ENCODE data around the gene B3GALT4. TPM values are rescaled to one million over a fixed set of nuclear protein-coding genes. Genes with fewer than 3 reads are reported as not detected.

Gene B3GALT4
- total RNA-seq = 5.1 and 6.5 TPM in 2 replicates

- peak within 1 kb of the TSS; percentile 98 for H3K4me3 Mint-ChIP-seq (ENCODE audit: low read depth)
- peaks cover 35% of the 10 kb centered on the region for H3K4me1 Mint-ChIP-seq (ENCODE audit: low read depth)
- no peaks in the 10 kb centered on the region for H3K27me3 Mint-ChIP-seq (ENCODE audit: low read depth)
- peak within 1 kb of the TSS; percentile 89 for H3K27ac Mint-ChIP-seq
- H3K36me3 Mint-ChIP-seq (ENCODE audit: low read depth) = peaks cover 74% of the 10 kb centered on the region
- intact Hi-C loops (cut with micrococcal nuclease) = loop anchor here (1.0 to 10.0 kb wide), 5 partner anchors 12 to 1115 kb away; partner anchors contain the start of genes NUDT3, PFDN6, RGL2 and SYNGAP1
- DNase-seq (ENCODE audit: low spot score) = peak; percentile 73
- no peaks in the 10 kb centered on the region for H3K9me3 Mint-ChIP-seq
These were observed at the start of gene B3GALT4 for GRCh38 chr6:33276864-33277662. TSS of gene B3GALT4 (plus strand) at chr6:33277123. CDS start at chr6:33277420, 297 bp downstream.

- intact Hi-C loops (cut with micrococcal nuclease) = no loop called here
- H3K4me3 Mint-ChIP-seq (ENCODE audit: low read depth) = no peak overlapping the region
- peaks cover 43% of the 10 kb centered on the region for H3K27me3 Mint-ChIP-seq (ENCODE audit: low read depth)
- no peak overlapping the region for H3K27ac Mint-ChIP-seq
- peaks cover 2% of the 10 kb centered on the region for H3K4me1 Mint-ChIP-seq (ENCODE audit: low read depth)
- no peak for DNase-seq (ENCODE audit: low spot score)
- H3K36me3 Mint-ChIP-seq (ENCODE audit: low read depth) = no peaks in the 10 kb centered on the region
- no peaks in the 10 kb centered on the region for H3K9me3 Mint-ChIP-seq
These were observed 41.7 kb upstream of the B3GALT4 start for GRCh38 chr6:33235221-33235634.

GRCh38 chr6:33236328-33236727 is 40.6 kb upstream of the B3GALT4 start:
- intact Hi-C loops (cut with micrococcal nuclease) = no loop called here

GRCh38 chr6:33236852-33237251 is 40.1 kb upstream of the B3GALT4 start:
- Mint-ChIP-seq H3K27me3 (ENCODE audit: low read depth) (peaks cover 39% of the 10 kb centered on the region), H3K4me3 (ENCODE audit: low read depth) (no peak overlapping the region), H3K4me1 (ENCODE audit: low read depth) (peaks cover 6% of the 10 kb centered on the region), H3K36me3 (ENCODE audit: low read depth) (no peaks in the 10 kb centered on the region), H3K27ac (no peak overlapping the region), H3K9me3 (no peaks in the 10 kb centered on the region)
- no peak for DNase-seq (ENCODE audit: low spot score)
- intact Hi-C loops (cut with micrococcal nuclease) = no loop called here

More at GRCh38 chr6:33236328-33236727, 40.6 kb upstream of the B3GALT4 start:
- no peak for DNase-seq (ENCODE audit: low spot score)
- Mint-ChIP-seq H3K4me1 (ENCODE audit: low read depth) (peaks cover 4% of the 10 kb centered on the region), H3K9me3 (no peaks in the 10 kb centered on the region), H3K4me3 (ENCODE audit: low read depth) (no peak overlapping the region), H3K27ac (no peak overlapping the region), H3K36me3 (ENCODE audit: low read depth) (no peaks in the 10 kb centered on the region), H3K27me3 (ENCODE audit: low read depth) (peaks cover 43% of the 10 kb centered on the region)

- intact Hi-C loops (cut with micrococcal nuclease) = no loop called here
- no peak overlapping the region for H3K27ac Mint-ChIP-seq
- H3K9me3 Mint-ChIP-seq = no peaks in the 10 kb centered on the region
- peaks cover 37% of the 10 kb centered on the region for H3K27me3 Mint-ChIP-seq (ENCODE audit: low read depth)
- no peak for DNase-seq (ENCODE audit: low spot score)
- H3K36me3 Mint-ChIP-seq (ENCODE audit: low read depth) = no peaks in the 10 kb centered on the region
- H3K4me3 Mint-ChIP-seq (ENCODE audit: low read depth) = no peak overlapping the region
- H3K4me1 Mint-ChIP-seq (ENCODE audit: low read depth) = peaks cover 12% of the 10 kb centered on the region
These were observed 39.2 kb upstream of the B3GALT4 start for GRCh38 chr6:33237741-33238140.

GRCh38 chr6:33241968-33242367 is 35.0 kb upstream of the B3GALT4 start:
- H3K9me3 Mint-ChIP-seq = no peaks in the 10 kb centered on the region
- H3K27me3 Mint-ChIP-seq (ENCODE audit: low read depth) = peaks cover 17% of the 10 kb centered on the region
- peaks cover 13% of the 10 kb centered on the region for H3K4me1 Mint-ChIP-seq (ENCODE audit: low read depth)
- H3K4me3 Mint-ChIP-seq (ENCODE audit: low read depth) = no peak overlapping the region
- peak overlapping the region; percentile 28 for H3K27ac Mint-ChIP-seq
- H3K36me3 Mint-ChIP-seq (ENCODE audit: low read depth) = no peaks in the 10 kb centered on the region
- DNase-seq (ENCODE audit: low spot score) = no peak
- intact Hi-C loops (cut with micrococcal nuclease) = no loop called here

- intact Hi-C loops (cut with micrococcal nuclease) = no loop called here
- peaks cover 15% of the 10 kb centered on the region for H3K27me3 Mint-ChIP-seq (ENCODE audit: low read depth)
- no peak overlapping the region for H3K4me3 Mint-ChIP-seq (ENCODE audit: low read depth)
- no peaks in the 10 kb centered on the region for H3K9me3 Mint-ChIP-seq
- no peak overlapping the region for H3K27ac Mint-ChIP-seq
- peaks cover 15% of the 10 kb centered on the region for H3K4me1 Mint-ChIP-seq (ENCODE audit: low read depth)
- no peaks in the 10 kb centered on the region for H3K36me3 Mint-ChIP-seq (ENCODE audit: low read depth)
- DNase-seq (ENCODE audit: low spot score) = no peak
These were observed 33.4 kb upstream of the B3GALT4 start for GRCh38 chr6:33243476-33243875.

GRCh38 chr6:33247977-33248642 is 28.8 kb upstream of the B3GALT4 start:
- peaks cover 34% of the 10 kb centered on the region for H3K4me1 Mint-ChIP-seq (ENCODE audit: low read depth)
- H3K27me3 Mint-ChIP-seq (ENCODE audit: low read depth) = peaks cover 3% of the 10 kb centered on the region
- intact Hi-C loops (cut with micrococcal nuclease) = loop anchor here (1.0 to 2.0 kb wide), 3 partner anchors 65 to 129 kb away; no protein-coding TSS in a partner anchor
- peak overlapping the region; percentile 88 for H3K4me3 Mint-ChIP-seq (ENCODE audit: low read depth)
- peaks cover 33% of the 10 kb centered on the region for H3K36me3 Mint-ChIP-seq (ENCODE audit: low read depth)
- H3K27ac Mint-ChIP-seq = peak overlapping the region; percentile 87
- H3K9me3 Mint-ChIP-seq = no peaks in the 10 kb centered on the region
- peak; percentile 87 for DNase-seq (ENCODE audit: low spot score)

- peak overlapping the region; percentile 87 for H3K27ac Mint-ChIP-seq
- DNase-seq (ENCODE audit: low spot score) = no peak
- no peaks in the 10 kb centered on the region for H3K27me3 Mint-ChIP-seq (ENCODE audit: low read depth)
- H3K36me3 Mint-ChIP-seq (ENCODE audit: low read depth) = peaks cover 33% of the 10 kb centered on the region
- peaks cover 32% of the 10 kb centered on the region for H3K4me1 Mint-ChIP-seq (ENCODE audit: low read depth)
- no peaks in the 10 kb centered on the region for H3K9me3 Mint-ChIP-seq
- intact Hi-C loops (cut with micrococcal nuclease) = loop anchor here (1.0 to 2.0 kb wide), 3 partner anchors 64 to 129 kb away; no protein-coding TSS in a partner anchor
- H3K4me3 Mint-ChIP-seq (ENCODE audit: low read depth) = peak overlapping the region; percentile 88
These were observed 28.3 kb upstream of the B3GALT4 start for GRCh38 chr6:33248643-33248931.

GRCh38 chr6:33248932-33249731 is 27.8 kb upstream of the B3GALT4 start:
- DNase-seq (ENCODE audit: low spot score) = peak; percentile 97
- Mint-ChIP-seq H3K27ac (peak overlapping the region; percentile 92), H3K36me3 (ENCODE audit: low read depth) (peaks cover 33% of the 10 kb centered on the region), H3K4me1 (ENCODE audit: low read depth) (peaks cover 32% of the 10 kb centered on the region), H3K4me3 (ENCODE audit: low read depth) (peak overlapping the region; percentile 88), H3K27me3 (ENCODE audit: low read depth) (no peaks in the 10 kb centered on the region), H3K9me3 (no peaks in the 10 kb centered on the region)
- intact Hi-C loops (cut with micrococcal nuclease) = loop anchor here (1.0 to 2.0 kb wide), 6 partner anchors 22 to 277 kb away; partner anchors contain the start of gene VPS52

GRCh38 chr6:33249732-33250630 is 26.9 kb upstream of the B3GALT4 start:
- H3K27me3 Mint-ChIP-seq (ENCODE audit: low read depth) = no peaks in the 10 kb centered on the region
- H3K4me1 Mint-ChIP-seq (ENCODE audit: low read depth) = peaks cover 32% of the 10 kb centered on the region
- peak overlapping the region; percentile 88 for H3K4me3 Mint-ChIP-seq (ENCODE audit: low read depth)
- H3K9me3 Mint-ChIP-seq = no peaks in the 10 kb centered on the region
- peaks cover 33% of the 10 kb centered on the region for H3K36me3 Mint-ChIP-seq (ENCODE audit: low read depth)
- no peak for DNase-seq (ENCODE audit: low spot score)
- peak overlapping the region; percentile 92 for H3K27ac Mint-ChIP-seq
- intact Hi-C loops (cut with micrococcal nuclease) = loop anchor here (1.0 to 2.0 kb wide), 4 partner anchors 21 to 278 kb away; partner anchors contain the start of gene VPS52

- Mint-ChIP-seq H3K27ac (peak overlapping the region; percentile 92), H3K27me3 (ENCODE audit: low read depth) (no peaks in the 10 kb centered on the region), H3K4me3 (ENCODE audit: low read depth) (peak overlapping the region; percentile 88), H3K4me1 (ENCODE audit: low read depth) (peaks cover 32% of the 10 kb centered on the region), H3K9me3 (no peaks in the 10 kb centered on the region), H3K36me3 (ENCODE audit: low read depth) (peaks cover 34% of the 10 kb centered on the region)
- no peak for DNase-seq (ENCODE audit: low spot score)
- intact Hi-C loops (cut with micrococcal nuclease) = no loop called here
These were observed 26.2 kb upstream of the B3GALT4 start for GRCh38 chr6:33250731-33251130.
